Type B pancreatic cell (in vitro differentiated cells): ENCODE data around the gene TAL2. TPM values are rescaled to one million over a fixed set of nuclear protein-coding genes. Genes with fewer than 3 reads are reported as not detected.

ENCODE experiments used
- DNase-seq: peaks from one replicate; pipeline ENCODE4 v3.0.0; 2021; ENCODE audit warnings: mixed read lengths; ENCODE audit not compliant: unreplicated experiment; ENCODE audit errors: extremely low spot score
- H3K27ac Mint-ChIP-seq: 2 replicates; pipeline ENCODE4 v1.8.0; 2021; ENCODE audit warnings: mild to moderate bottlenecking, mixed read lengths
- H3K27me3 Mint-ChIP-seq: 2 replicates; pipeline ENCODE4 v1.8.0; 2021; ENCODE audit warnings: mixed read lengths
- H3K36me3 Mint-ChIP-seq: 2 replicates; pipeline ENCODE4 v1.8.0; 2021; ENCODE audit warnings: mixed read lengths
- H3K4me1 Mint-ChIP-seq: one replicate; pipeline ENCODE4 v1.8.0; 2021; ENCODE audit warnings: mixed read lengths; ENCODE audit not compliant: unreplicated experiment
- H3K4me3 Mint-ChIP-seq: 2 replicates; pipeline ENCODE4 v1.8.0; 2021; ENCODE audit warnings: mild to moderate bottlenecking, mixed read lengths
- H3K9me3 Mint-ChIP-seq: 2 replicates; pipeline ENCODE4 v1.8.0; 2021; ENCODE audit warnings: mixed read lengths
- long read RNA-seq: library from polyadenylated mRNA; unstranded; transcript quantifications from one replicate; pipeline ENCODE4 v2.0.0, GENCODE V29; 2020
- total RNA-seq: library from RNA; stranded (reverse); gene quantifications from 2 replicates; pipeline ENCODE4 v1.2.1, GENCODE V29; 2021; ENCODE audit warnings: low replicate concordance
- TF ChIP-seq, protein P1 (sequence below): fragments of 200-600 bp; sonication (generic); conservative IDR thresholded peaks from 2 replicates; pipeline ENCODE4 v1.5.0; 2021; ENCODE audit warnings: antibody characterized with exemption, mild to moderate bottlenecking

Gene TAL2
- total RNA-seq = 0.65 TPM in 1 of 2 replicates, not detected in the other
- long read RNA-seq = 0 reads

DNA sequence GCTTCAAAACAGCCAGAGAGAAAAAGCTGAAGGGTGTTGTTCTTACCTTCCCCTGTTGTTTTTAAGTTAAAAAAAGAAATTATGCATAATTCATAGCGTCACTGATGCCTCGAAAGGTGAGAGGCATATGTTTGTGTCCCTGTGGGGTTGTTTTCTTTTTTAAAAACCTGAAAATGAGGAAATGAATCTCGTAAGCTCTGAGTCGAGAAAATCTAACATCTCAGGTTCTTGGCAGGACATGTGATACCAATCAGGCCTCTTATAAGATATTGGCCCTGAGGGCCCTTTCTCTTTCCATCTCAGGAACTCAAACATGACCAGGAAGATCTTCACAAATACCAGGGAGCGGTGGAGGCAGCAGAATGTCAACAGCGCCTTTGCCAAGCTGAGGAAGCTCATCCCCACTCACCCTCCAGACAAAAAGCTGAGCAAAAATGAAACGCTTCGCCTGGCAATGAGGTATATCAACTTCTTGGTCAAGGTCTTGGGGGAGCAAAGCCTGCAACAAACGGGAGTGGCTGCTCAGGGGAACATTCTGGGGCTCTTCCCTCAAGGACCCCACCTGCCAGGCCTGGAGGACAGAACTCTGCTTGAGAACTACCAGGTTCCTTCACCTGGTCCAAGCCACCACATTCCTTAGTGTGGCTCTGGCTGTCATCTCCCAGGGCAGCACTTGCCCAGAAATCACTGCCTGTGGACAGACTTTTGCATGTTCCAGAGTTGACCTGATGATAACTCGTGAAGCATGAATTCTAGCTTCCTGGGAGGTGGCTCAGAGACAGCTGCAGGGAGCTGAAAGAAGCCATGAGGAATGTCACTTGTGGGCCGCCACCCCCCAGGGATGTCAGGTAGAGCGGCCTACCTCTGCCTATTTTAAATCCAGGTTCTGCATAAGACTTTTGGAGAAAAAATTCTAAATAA lies at the start of gene TAL2:
TAL2 (plus strand) TSS at position 274 of the 921 bp plus-strand sequence; CDS start at position 314, 40 bp downstream.
- Mint-ChIP-seq H3K4me3 (no peak within 1 kb of the TSS), H3K27ac (no peak within 1 kb of the TSS), H3K36me3 (no peaks in the 10 kb centered on the region), H3K27me3 (peaks cover 19% of the 10 kb centered on the region), H3K4me1 (peaks cover 7% of the 10 kb centered on the region), H3K9me3 (no peaks in the 10 kb centered on the region)
- DNase-seq = no peak
- TF ChIP-seq, protein P1, sequence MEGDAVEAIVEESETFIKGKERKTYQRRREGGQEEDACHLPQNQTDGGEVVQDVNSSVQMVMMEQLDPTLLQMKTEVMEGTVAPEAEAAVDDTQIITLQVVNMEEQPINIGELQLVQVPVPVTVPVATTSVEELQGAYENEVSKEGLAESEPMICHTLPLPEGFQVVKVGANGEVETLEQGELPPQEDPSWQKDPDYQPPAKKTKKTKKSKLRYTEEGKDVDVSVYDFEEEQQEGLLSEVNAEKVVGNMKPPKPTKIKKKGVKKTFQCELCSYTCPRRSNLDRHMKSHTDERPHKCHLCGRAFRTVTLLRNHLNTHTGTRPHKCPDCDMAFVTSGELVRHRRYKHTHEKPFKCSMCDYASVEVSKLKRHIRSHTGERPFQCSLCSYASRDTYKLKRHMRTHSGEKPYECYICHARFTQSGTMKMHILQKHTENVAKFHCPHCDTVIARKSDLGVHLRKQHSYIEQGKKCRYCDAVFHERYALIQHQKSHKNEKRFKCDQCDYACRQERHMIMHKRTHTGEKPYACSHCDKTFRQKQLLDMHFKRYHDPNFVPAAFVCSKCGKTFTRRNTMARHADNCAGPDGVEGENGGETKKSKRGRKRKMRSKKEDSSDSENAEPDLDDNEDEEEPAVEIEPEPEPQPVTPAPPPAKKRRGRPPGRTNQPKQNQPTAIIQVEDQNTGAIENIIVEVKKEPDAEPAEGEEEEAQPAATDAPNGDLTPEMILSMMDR = no peak

DNA sequence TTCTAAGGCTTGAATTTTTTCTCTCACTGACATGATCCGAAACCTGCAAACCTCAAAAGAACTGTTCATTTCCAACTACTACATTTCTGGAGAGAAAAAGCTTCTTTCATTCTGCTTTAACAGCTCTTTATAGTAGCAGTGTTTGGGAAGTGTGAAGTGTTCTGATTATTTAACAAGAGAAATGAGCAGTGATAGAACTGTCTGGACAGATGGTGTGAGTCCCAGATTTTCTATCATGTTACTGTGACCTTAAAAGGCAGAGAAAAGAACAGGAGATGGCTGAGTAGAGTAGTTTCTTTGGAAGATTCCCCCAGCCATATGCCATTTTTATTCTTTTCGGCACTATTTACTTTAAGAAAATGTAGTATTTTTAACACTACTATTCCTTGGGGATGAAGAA lies 41.3 kb upstream of the TAL2 start:
- Mint-ChIP-seq H3K4me3 (no peak overlapping the region), H3K9me3 (no peaks in the 10 kb centered on the region), H3K27me3 (no peaks in the 10 kb centered on the region), H3K27ac (no peak overlapping the region), H3K4me1 (no peaks in the 10 kb centered on the region), H3K36me3 (peaks cover 4% of the 10 kb centered on the region)
- TF ChIP-seq, protein P1 = no peak
- DNase-seq = no peak

DNA sequence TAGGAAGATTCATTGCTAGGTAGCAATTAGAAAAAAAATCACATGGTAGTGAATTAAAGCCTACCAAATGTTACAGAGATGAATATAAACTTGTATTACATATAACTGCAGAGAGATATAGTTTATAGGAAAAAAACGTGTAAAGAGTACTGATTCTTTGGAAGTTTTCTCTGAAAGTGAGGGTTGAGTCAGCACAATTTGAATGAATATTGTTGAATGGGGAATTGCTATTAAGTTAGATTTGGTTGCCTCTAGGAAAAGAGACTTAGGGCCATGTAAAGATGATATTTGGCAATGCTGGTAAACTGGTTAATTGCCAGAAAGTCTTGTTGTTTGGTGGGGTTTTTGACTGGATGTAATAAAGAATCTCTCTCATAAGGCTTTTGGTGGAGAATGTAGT lies 37.2 kb upstream of the TAL2 start:
- no peaks in the 10 kb centered on the region for H3K4me1 Mint-ChIP-seq
- no peak overlapping the region for H3K27ac Mint-ChIP-seq
- H3K4me3 Mint-ChIP-seq = no peak overlapping the region
- no peaks in the 10 kb centered on the region for H3K27me3 Mint-ChIP-seq
- H3K36me3 Mint-ChIP-seq = peaks cover 8% of the 10 kb centered on the region
- TF ChIP-seq, protein P1 = no peak
- no peaks in the 10 kb centered on the region for H3K9me3 Mint-ChIP-seq
- DNase-seq = no peak

DNA sequence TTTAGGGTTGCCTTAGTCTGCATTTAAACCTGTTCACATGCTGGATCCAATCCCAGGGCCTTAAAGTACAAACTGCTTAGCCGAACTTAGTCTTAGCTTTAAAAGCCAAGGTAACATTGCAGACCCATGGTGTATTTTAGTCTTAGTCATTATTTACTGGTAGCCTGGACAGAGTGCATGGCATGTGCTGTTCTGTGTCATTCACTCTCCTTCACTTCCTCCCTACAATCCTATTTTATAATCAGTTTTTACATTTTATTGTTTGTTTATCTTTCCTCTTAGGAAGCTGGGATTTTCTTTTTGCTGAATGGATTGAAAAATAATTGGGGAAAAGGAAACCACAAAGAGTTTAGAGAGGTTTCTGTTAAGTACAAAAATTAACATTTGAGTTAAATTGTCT lies 29.4 kb upstream of the TAL2 start:
- no peak overlapping the region for H3K4me3 Mint-ChIP-seq
- peaks cover 13% of the 10 kb centered on the region for H3K36me3 Mint-ChIP-seq
- no peak for DNase-seq
- H3K9me3 Mint-ChIP-seq = no peaks in the 10 kb centered on the region
- H3K27me3 Mint-ChIP-seq = no peaks in the 10 kb centered on the region
- H3K27ac Mint-ChIP-seq = no peak overlapping the region
- TF ChIP-seq, protein P1 = no peak
- no peaks in the 10 kb centered on the region for H3K4me1 Mint-ChIP-seq

DNA sequence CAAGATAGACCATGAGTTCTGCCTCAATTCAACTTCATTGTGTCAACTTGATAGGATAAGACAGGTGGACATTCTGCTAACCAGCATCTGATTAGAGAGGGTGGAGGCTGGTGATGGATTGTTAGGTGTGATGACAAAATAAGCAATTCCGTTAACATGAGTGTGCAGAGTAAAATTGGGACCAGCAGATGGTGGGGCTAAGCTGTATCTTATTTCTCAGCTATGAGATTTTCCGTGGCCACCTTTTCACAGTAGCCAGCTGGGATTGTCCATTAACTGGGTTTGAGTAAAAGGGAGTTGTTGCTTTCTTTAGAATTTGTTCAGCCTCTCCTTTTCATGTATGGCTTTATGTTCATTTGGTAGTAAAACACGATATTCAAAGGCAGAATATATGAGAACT lies 28.8 kb upstream of the TAL2 start:
- Mint-ChIP-seq H3K27me3 (no peaks in the 10 kb centered on the region), H3K4me1 (no peaks in the 10 kb centered on the region), H3K4me3 (no peak overlapping the region), H3K9me3 (no peaks in the 10 kb centered on the region), H3K27ac (no peak overlapping the region), H3K36me3 (peaks cover 13% of the 10 kb centered on the region)
- TF ChIP-seq, protein P1 = no peak
- DNase-seq = no peak
